GM19324 (cell line): ENCODE measurements around the gene SAP30L.
A peak's percentile ranks its signal among the peaks of the same experiment; 100 is the strongest.

ENCODE experiments used
- ATAC-seq: cut with Tn5 transposase; IDR thresholded peaks from one replicate; pipeline ENCODE4 v1.9.1; 2021; ENCODE audit warnings: mild to moderate bottlenecking, moderate library complexity; ENCODE audit not compliant: unreplicated experiment, low FRiP score

SAP30L gene

GRCh38 chr5:154418344-154418820 is 27.4 kb upstream of the SAP30L start:
- ATAC-seq: no peak

GRCh38 chr5:154419236-154419635 is 26.6 kb upstream of the SAP30L start:
- ATAC-seq: no peak

GRCh38 chr5:154421868-154422267 is 23.9 kb upstream of the SAP30L start:
- ATAC-seq: no peak

- no peak for ATAC-seq
Measured at GRCh38 chr5:154422298-154422697, 23.5 kb upstream of the SAP30L start.

- no peak for ATAC-seq
Measured at GRCh38 chr5:154428208-154428607, 17.6 kb upstream of the SAP30L start.

- ATAC-seq: no peak
Measured at GRCh38 chr5:154429341-154429740, 16.5 kb upstream of the SAP30L start.

GRCh38 chr5:154430466-154430865 is 15.3 kb upstream of the SAP30L start:
- no peak for ATAC-seq

GRCh38 chr5:154430961-154431630 is 14.7 kb upstream of the SAP30L start:
- ATAC-seq: no peak

- ATAC-seq: no peak
Measured at GRCh38 chr5:154435226-154435625, 10.6 kb upstream of the SAP30L start.

GRCh38 chr5:154437281-154437965 is 8.4 kb upstream of the SAP30L start:
- ATAC-seq: no peak

GRCh38 chr5:154440540-154440939 is 5.3 kb upstream of the SAP30L start:
- ATAC-seq: no peak

GRCh38 chr5:154442801-154443200 is 3.0 kb upstream of the SAP30L start:
- ATAC-seq: no peak

GRCh38 chr5:154444556-154445421 is 1.0 kb upstream of the SAP30L start:
- ATAC-seq: no peak

GRCh38 chr5:154446195-154447088 is 645 bp downstream of the SAP30L start:
- ATAC-seq: peak; percentile 21

GRCh38 chr5:154447089-154447725 is 1.4 kb downstream of the SAP30L start:
- ATAC-seq: no peak

GRCh38 chr5:154449786-154450185 is 4.0 kb downstream of the SAP30L start:
- no peak for ATAC-seq

GRCh38 chr5:154451957-154452356 is 6.2 kb downstream of the SAP30L start:
- no peak for ATAC-seq

- no peak for ATAC-seq
Measured at GRCh38 chr5:154455585-154455984, 9.8 kb downstream of the SAP30L start.

GRCh38 chr5:154456540-154456939 is 10.7 kb downstream of the SAP30L start:
- ATAC-seq: no peak

- ATAC-seq: no peak
Measured at GRCh38 chr5:154459015-154459414, 13.2 kb downstream of the SAP30L start.
